Loucy (cell line): ENCODE data around the gene CMTM8.

Experiments used
- CTCF ChIP-seq: fragments of 200-600 bp; sonication (generic); conservative IDR thresholded peaks from 2 replicates; pipeline ENCODE4 v1.5.1; 2014; ENCODE audit warnings: mild to moderate bottlenecking, antibody characterized with exemption, low read length
- EZH2phosphoT487 ChIP-seq: fragments of 200-600 bp; IDR thresholded peaks from 2 replicates; pipeline ENCODE4 v1.6.1; 2018; ENCODE audit warnings: antibody characterized with exemption, mild to moderate bottlenecking, moderate library complexity, borderline replicate concordance

GRCh38 chr3:32200992-32201758 is 37.3 kb upstream of the CMTM8 start:
- no peak for TF ChIP-seq CTCF
- TF ChIP-seq EZH2phosphoT487 = no peak
